Measurements from ENCODE around the gene EIF2AK3.
"Not testable (repeated sequence)": the region's sequence is repeated elsewhere in the genome, so short reads cannot be mapped to it uniquely, and the experiment has no call there.

EIF2AK3 gene

GRCh38 chr2:88654714-88655113 lies 27.4 kb upstream of the EIF2AK3 start:
- Histone ChIP-seq H3K27me3 (replicated peaks in 2 of 5; ENCODE audit: control insufficient read depth in 4 of 5, insufficient read depth in 5 of 5, low read length in 4 of 5) (no peaks in the 10 kb centered on the region), H3K27ac (ENCODE audit: insufficient read depth in 1 of 2, low read depth in 1 of 2, low read length in 2 of 2, poor library complexity in 1 of 2, severe bottlenecking in 2 of 2) (no peak overlapping the region), H3K4me3 (ENCODE audit: control insufficient read depth in 1 of 7, extremely low read depth in 1 of 7, insufficient read depth in 4 of 7, low read depth in 2 of 7, low read length in 6 of 7) (no peak overlapping the region), H3K4me1 (ENCODE audit: control extremely low read depth in 1 of 4, control insufficient read depth in 4 of 4, insufficient read depth in 4 of 4, low read length in 3 of 4) (no peaks in the 10 kb centered on the region), H3K9me3 (ENCODE audit: control extremely low read depth in 1 of 5, control insufficient read depth in 4 of 5, insufficient read depth in 2 of 5, low read depth in 1 of 5, low read length in 4 of 5) (no peaks in the 10 kb centered on the region), H3K36me3 (ENCODE audit: control insufficient read depth in 4 of 4, insufficient read depth in 4 of 4, low read length in 3 of 4) (no peaks in the 10 kb centered on the region)
- CTCF ChIA-PET = interaction anchor here (1.3 kb wide), 1 partner anchor 71 kb away, joined by 3 read pairs; no protein-coding TSS in a partner anchor
- 100% methylated on average over 1 of the region's 2 CpGs for WGBS (ENCODE audit: insufficient coverage)
- POLR2A ChIA-PET = no interaction called here
- DNase-seq = no peak

- Histone ChIP-seq H3K36me3 (ENCODE audit: control insufficient read depth in 4 of 4, insufficient read depth in 4 of 4, low read length in 3 of 4) (no peaks in the 10 kb centered on the region), H3K4me3 (ENCODE audit: control insufficient read depth in 1 of 7, extremely low read depth in 1 of 7, insufficient read depth in 4 of 7, low read depth in 2 of 7, low read length in 6 of 7) (no peak overlapping the region), H3K4me1 (ENCODE audit: control extremely low read depth in 1 of 4, control insufficient read depth in 4 of 4, insufficient read depth in 4 of 4, low read length in 3 of 4) (no peaks in the 10 kb centered on the region), H3K27me3 (replicated peaks in 2 of 5; ENCODE audit: control insufficient read depth in 4 of 5, insufficient read depth in 5 of 5, low read length in 4 of 5) (no peaks in the 10 kb centered on the region), H3K9me3 (ENCODE audit: control extremely low read depth in 1 of 5, control insufficient read depth in 4 of 5, insufficient read depth in 2 of 5, low read depth in 1 of 5, low read length in 4 of 5) (no peaks in the 10 kb centered on the region), H3K27ac (ENCODE audit: insufficient read depth in 1 of 2, low read depth in 1 of 2, low read length in 2 of 2, poor library complexity in 1 of 2, severe bottlenecking in 2 of 2) (no peak overlapping the region)
- WGBS (ENCODE audit: insufficient coverage) = 89% methylated on average over 1 of the region's 1 CpG
- CTCF ChIA-PET = interaction anchor here (1.5 to 1.9 kb wide), 3 partner anchors 16 to 19 kb away, joined by 3 to 9 read pairs (median 4); no protein-coding TSS in a partner anchor
- POLR2A ChIA-PET = no interaction called here
- DNase-seq = no peak
These were observed 24.4 kb upstream of the EIF2AK3 start for GRCh38 chr2:88651646-88652045.

GRCh38 chr2:88645291-88645882 lies 18.1 kb upstream of the EIF2AK3 start:
- DNase-seq; H3K36me3 ChIP-seq (ENCODE audit: control insufficient read depth in 4 of 4, insufficient read depth in 4 of 4, low read length in 3 of 4); H3K27ac ChIP-seq (ENCODE audit: insufficient read depth in 1 of 2, low read depth in 1 of 2, low read length in 2 of 2, poor library complexity in 1 of 2, severe bottlenecking in 2 of 2); H3K4me1 ChIP-seq (ENCODE audit: control extremely low read depth in 1 of 4, control insufficient read depth in 4 of 4, insufficient read depth in 4 of 4, low read length in 3 of 4); H3K27me3 ChIP-seq (replicated peaks in 2 of 5; ENCODE audit: control insufficient read depth in 4 of 5, insufficient read depth in 5 of 5, low read length in 4 of 5); H3K9me3 ChIP-seq (ENCODE audit: control extremely low read depth in 1 of 5, control insufficient read depth in 4 of 5, insufficient read depth in 2 of 5, low read depth in 1 of 5, low read length in 4 of 5); H3K4me3 ChIP-seq (ENCODE audit: control insufficient read depth in 1 of 7, extremely low read depth in 1 of 7, insufficient read depth in 4 of 7, low read depth in 2 of 7, low read length in 6 of 7); POLR2A ChIA-PET: not testable (repeated sequence)
- no CpG with 5 or more reads among the region's 2 CpGs for WGBS (ENCODE audit: insufficient coverage)
- CTCF ChIA-PET = interaction anchor here (1.2 to 1.8 kb wide), 2 partner anchors 14 kb away, joined by 3 to 7 read pairs; no protein-coding TSS in a partner anchor

GRCh38 chr2:88642278-88642677 lies 15.0 kb upstream of the EIF2AK3 start:
- H3K36me3 ChIP-seq (ENCODE audit: control insufficient read depth in 4 of 4, insufficient read depth in 4 of 4, low read length in 3 of 4) = no peaks in the 10 kb centered on the region
- no peak for DNase-seq
- no peak overlapping the region for H3K27ac ChIP-seq (ENCODE audit: insufficient read depth in 1 of 2, low read depth in 1 of 2, low read length in 2 of 2, poor library complexity in 1 of 2, severe bottlenecking in 2 of 2)
- no peaks in the 10 kb centered on the region for H3K27me3 ChIP-seq (replicated peaks in 2 of 5; ENCODE audit: control insufficient read depth in 4 of 5, insufficient read depth in 5 of 5, low read length in 4 of 5)
- no peak overlapping the region for H3K4me3 ChIP-seq (ENCODE audit: control insufficient read depth in 1 of 7, extremely low read depth in 1 of 7, insufficient read depth in 4 of 7, low read depth in 2 of 7, low read length in 6 of 7)
- CTCF ChIA-PET = no interaction called here
- peaks cover 0 to 22% (median 3%) of the 10 kb centered on the region in 5 experiments for H3K9me3 ChIP-seq (ENCODE audit: control extremely low read depth in 1 of 5, control insufficient read depth in 4 of 5, insufficient read depth in 2 of 5, low read depth in 1 of 5, low read length in 4 of 5)
- POLR2A ChIA-PET = no interaction called here
- H3K4me1 ChIP-seq (ENCODE audit: control extremely low read depth in 1 of 4, control insufficient read depth in 4 of 4, insufficient read depth in 4 of 4, low read length in 3 of 4) = peaks cover 0 to 3% (median 0%) of the 10 kb centered on the region in 4 experiments
- WGBS (ENCODE audit: insufficient coverage) = 100% methylated on average over 1 of the region's 3 CpGs

GRCh38 chr2:88641330-88641729 lies 14.1 kb upstream of the EIF2AK3 start:
- Histone ChIP-seq H3K27me3 (replicated peaks in 2 of 5; ENCODE audit: control insufficient read depth in 4 of 5, insufficient read depth in 5 of 5, low read length in 4 of 5) (no peaks in the 10 kb centered on the region), H3K9me3 (ENCODE audit: control extremely low read depth in 1 of 5, control insufficient read depth in 4 of 5, insufficient read depth in 2 of 5, low read depth in 1 of 5, low read length in 4 of 5) (peaks cover 0 to 22% (median 3%) of the 10 kb centered on the region in 5 experiments), H3K4me3 (ENCODE audit: control insufficient read depth in 1 of 7, extremely low read depth in 1 of 7, insufficient read depth in 4 of 7, low read depth in 2 of 7, low read length in 6 of 7) (no peak overlapping the region), H3K27ac (ENCODE audit: insufficient read depth in 1 of 2, low read depth in 1 of 2, low read length in 2 of 2, poor library complexity in 1 of 2, severe bottlenecking in 2 of 2) (no peak overlapping the region), H3K4me1 (ENCODE audit: control extremely low read depth in 1 of 4, control insufficient read depth in 4 of 4, insufficient read depth in 4 of 4, low read length in 3 of 4) (peaks cover 0 to 3% (median 0%) of the 10 kb centered on the region in 4 experiments), H3K36me3 (ENCODE audit: control insufficient read depth in 4 of 4, insufficient read depth in 4 of 4, low read length in 3 of 4) (no peaks in the 10 kb centered on the region)
- POLR2A ChIA-PET = no interaction called here
- no peak for DNase-seq
- CTCF ChIA-PET = no interaction called here
- WGBS (ENCODE audit: insufficient coverage) = 88% methylated on average over 7 of the region's 7 CpGs

- H3K27me3 ChIP-seq (replicated peaks in 2 of 5; ENCODE audit: control insufficient read depth in 4 of 5, insufficient read depth in 5 of 5, low read length in 4 of 5) = no peaks in the 10 kb centered on the region
- ChIA-PET CTCF (interaction anchor here (1.2 to 1.7 kb wide), 2 partner anchors 30 to 45 kb away, joined by 4 to 5 read pairs; no protein-coding TSS in a partner anchor), POLR2A (no interaction called here)
These were observed 12.6 kb upstream of the EIF2AK3 start for GRCh38 chr2:88639865-88640264.

GRCh38 chr2:88638743-88639142 lies 11.5 kb upstream of the EIF2AK3 start:
- WGBS (ENCODE audit: insufficient coverage) = 100% methylated on average over 1 of the region's 3 CpGs
- Histone ChIP-seq H3K36me3 (ENCODE audit: control insufficient read depth in 4 of 4, insufficient read depth in 4 of 4, low read length in 3 of 4) (no peaks in the 10 kb centered on the region), H3K9me3 (ENCODE audit: control extremely low read depth in 1 of 5, control insufficient read depth in 4 of 5, insufficient read depth in 2 of 5, low read depth in 1 of 5, low read length in 4 of 5) (peaks cover 0 to 22% (median 3%) of the 10 kb centered on the region in 5 experiments), H3K27ac (ENCODE audit: insufficient read depth in 1 of 2, low read depth in 1 of 2, low read length in 2 of 2, poor library complexity in 1 of 2, severe bottlenecking in 2 of 2) (no peak overlapping the region), H3K4me1 (ENCODE audit: control extremely low read depth in 1 of 4, control insufficient read depth in 4 of 4, insufficient read depth in 4 of 4, low read length in 3 of 4) (peaks cover 0 to 3% (median 0%) of the 10 kb centered on the region in 4 experiments), H3K4me3 (ENCODE audit: control insufficient read depth in 1 of 7, extremely low read depth in 1 of 7, insufficient read depth in 4 of 7, low read depth in 2 of 7, low read length in 6 of 7) (no peak overlapping the region), H3K27me3 (replicated peaks in 2 of 5; ENCODE audit: control insufficient read depth in 4 of 5, insufficient read depth in 5 of 5, low read length in 4 of 5) (no peaks in the 10 kb centered on the region)
- peak in 2 of 3 donors; percentile 27 to 36 for DNase-seq
- CTCF ChIA-PET = no interaction called here
- POLR2A ChIA-PET = no interaction called here

More at GRCh38 chr2:88639865-88640264, 12.6 kb upstream of the EIF2AK3 start:
- Histone ChIP-seq H3K36me3 (ENCODE audit: control insufficient read depth in 4 of 4, insufficient read depth in 4 of 4, low read length in 3 of 4) (no peaks in the 10 kb centered on the region), H3K4me3 (ENCODE audit: control insufficient read depth in 1 of 7, extremely low read depth in 1 of 7, insufficient read depth in 4 of 7, low read depth in 2 of 7, low read length in 6 of 7) (no peak overlapping the region), H3K9me3 (ENCODE audit: control extremely low read depth in 1 of 5, control insufficient read depth in 4 of 5, insufficient read depth in 2 of 5, low read depth in 1 of 5, low read length in 4 of 5) (peaks cover 0 to 22% (median 3%) of the 10 kb centered on the region in 5 experiments), H3K4me1 (ENCODE audit: control extremely low read depth in 1 of 4, control insufficient read depth in 4 of 4, insufficient read depth in 4 of 4, low read length in 3 of 4) (peaks cover 0 to 3% (median 0%) of the 10 kb centered on the region in 4 experiments), H3K27ac (ENCODE audit: insufficient read depth in 1 of 2, low read depth in 1 of 2, low read length in 2 of 2, poor library complexity in 1 of 2, severe bottlenecking in 2 of 2) (no peak overlapping the region)
- WGBS (ENCODE audit: insufficient coverage) = 100% methylated on average over 1 of the region's 1 CpG
- DNase-seq = no peak

Measured in common myeloid progenitor, CD34-positive (primary cell).